RPMI7951 (cell line): ENCODE data around the gene CABLES2. TPM values are rescaled to one million over a fixed set of nuclear protein-coding genes. Genes with fewer than 3 reads are reported as not detected.
A peak's percentile ranks its signal among the peaks of the same experiment; 100 is the strongest.

Experiments used
- DNase-seq: peaks from one replicate; pipeline ENCODE4 v3.0.0-alpha.2; 2012; ENCODE audit warnings: low read depth
- total RNA-seq: library from RNA; depleted of rRNA; stranded (reverse); fragments of >200 nt; shearing (Covaris generic); gene quantifications from 2 replicates; pipeline ENCODE4 v1.2.3, GENCODE V29; 2014

CABLES2 gene
- total RNA-seq, 1 experiment from 2014 or later, result 4.7 TPM

- DNase-seq, result peak; percentile 66
Measured at GRCh38 chr20:62405108-62405980, 1.7 kb downstream of the CABLES2 start.

GRCh38 chr20:62404761-62405107 lies 2.4 kb downstream of the CABLES2 start:
- DNase-seq, result no peak

DNA sequence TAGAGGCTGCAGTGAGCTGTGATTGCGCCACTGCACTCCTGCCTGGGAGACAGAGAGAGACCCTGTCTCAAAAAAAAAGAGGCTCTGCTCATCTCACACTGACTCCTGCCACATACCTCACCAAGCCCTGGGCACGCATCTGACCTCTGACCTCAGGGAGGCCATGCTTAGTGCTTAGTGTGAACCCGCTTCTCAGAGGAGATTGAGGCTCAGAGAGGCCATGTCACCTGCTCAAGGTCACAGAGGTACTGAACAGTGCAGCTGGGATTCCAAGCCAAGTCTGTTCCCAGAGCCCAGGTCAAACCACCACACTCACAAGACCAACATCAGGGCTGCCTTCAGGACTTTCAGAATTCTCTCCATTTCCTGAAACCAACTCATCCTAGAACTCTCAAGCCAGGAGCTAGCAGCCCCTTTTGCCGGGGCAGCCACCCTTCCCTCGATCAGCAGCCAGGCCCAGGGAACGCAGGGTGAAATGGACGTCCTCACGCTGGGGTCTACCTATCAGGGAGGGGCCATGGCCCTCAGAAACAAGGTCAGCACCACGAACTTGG lies 2.9 kb downstream of the CABLES2 start:
- no peak for DNase-seq

DNA sequence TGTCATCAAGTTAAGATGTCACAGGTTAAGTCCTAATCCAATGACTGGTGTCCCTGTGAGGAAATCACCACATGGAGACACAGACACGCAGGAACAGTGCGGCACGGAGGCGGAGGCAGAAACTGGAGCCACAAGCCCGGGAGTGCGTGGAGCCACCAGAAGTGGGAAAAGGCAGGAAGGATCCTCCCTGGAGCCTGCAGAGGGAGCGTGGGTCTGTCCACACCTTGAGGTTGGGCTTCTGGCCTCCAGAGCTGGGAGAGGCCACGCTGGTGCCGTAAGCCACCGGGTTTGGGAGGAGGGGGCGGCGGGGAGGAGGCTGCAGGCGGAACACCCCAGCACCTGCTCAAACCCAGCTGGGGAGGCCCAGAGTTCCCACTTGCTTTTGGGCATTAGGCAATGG lies 3.8 kb downstream of the CABLES2 start:
- no peak for DNase-seq

- DNase-seq, result no peak
Measured at GRCh38 chr20:62402456-62403150, 4.5 kb downstream of the CABLES2 start.

DNA sequence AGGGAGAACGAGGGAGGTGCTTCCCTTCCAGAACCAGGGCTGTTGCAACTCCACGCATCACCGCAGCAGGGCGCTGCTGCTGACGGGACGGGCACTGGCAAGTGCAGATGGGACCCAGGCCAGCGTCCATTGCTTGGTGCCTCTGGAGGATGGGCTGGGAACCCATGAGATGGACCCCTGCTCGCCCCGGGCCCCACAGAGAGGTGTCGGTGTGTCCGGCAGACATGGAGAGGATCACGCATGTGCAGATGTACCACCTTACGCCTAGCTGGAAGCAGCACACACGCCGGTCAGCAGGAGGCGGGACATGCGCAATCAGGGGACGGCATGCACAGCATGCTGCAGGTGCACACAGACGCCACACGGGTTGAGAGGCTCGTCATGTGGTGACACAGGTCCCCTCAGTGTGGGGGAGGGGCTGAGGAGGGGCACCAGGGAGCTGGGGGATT lies 5.7 kb downstream of the CABLES2 start:
- DNase-seq, result no peak

DNA sequence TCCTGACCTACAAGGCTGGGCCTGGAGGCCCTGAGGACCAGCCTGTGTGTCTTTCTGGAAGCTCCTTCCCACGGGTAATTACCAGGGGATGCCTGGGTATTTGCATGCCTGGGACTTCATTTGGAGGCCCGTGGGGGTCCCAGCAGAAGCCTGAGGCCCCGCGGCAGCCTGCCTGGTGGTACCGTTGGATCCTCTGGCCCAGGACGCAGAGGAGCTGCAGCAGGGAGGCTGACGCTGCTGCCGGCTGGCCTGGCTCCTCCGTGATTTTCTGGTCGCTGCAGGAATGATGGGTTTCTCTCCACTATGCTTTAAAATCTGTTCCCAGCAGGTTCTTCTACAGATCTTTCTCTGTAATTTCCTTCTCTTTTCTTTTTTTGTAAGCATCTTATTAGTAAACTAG lies 6.5 kb downstream of the CABLES2 start:
- no peak for DNase-seq

GRCh38 chr20:62400021-62400420 lies 7.1 kb downstream of the CABLES2 start:
- no peak for DNase-seq

DNA sequence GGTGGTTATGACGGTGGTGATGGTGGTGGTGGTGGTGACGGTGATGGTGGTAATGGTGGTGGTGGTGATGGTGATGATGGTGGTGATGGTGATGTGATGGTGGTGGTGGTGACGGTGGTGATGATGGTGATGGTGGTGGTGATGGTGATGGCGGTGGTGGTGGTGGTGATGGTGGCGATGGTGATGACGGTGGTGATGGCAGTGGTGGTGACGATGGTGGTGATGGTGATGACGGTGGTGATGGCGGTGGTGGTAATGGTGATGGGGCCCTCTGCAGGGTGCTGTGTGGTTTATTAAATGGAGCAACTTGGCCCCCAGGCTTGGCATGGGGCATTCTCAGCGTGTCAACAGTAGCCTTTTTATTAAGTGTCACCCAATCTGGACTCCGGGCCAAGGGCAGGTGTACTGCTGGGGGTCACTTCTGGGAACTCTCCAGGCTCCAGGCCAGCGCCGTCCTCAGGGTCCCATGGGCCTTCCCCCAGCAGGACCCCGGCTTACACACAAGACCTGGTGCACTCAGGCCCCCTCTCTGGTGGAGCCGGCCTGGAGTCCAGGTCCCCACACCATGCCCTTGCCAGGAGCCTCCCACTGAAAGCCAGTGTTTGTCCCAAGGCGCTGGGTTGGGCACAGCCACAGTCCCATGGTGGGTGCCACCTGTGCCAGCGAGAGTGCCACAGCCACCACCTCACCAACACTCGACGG lies 8.8 kb downstream of the CABLES2 start:
- no peak for DNase-seq

- DNase-seq, result no peak
Measured at GRCh38 chr20:62396367-62397239, 10.5 kb downstream of the CABLES2 start.

DNA sequence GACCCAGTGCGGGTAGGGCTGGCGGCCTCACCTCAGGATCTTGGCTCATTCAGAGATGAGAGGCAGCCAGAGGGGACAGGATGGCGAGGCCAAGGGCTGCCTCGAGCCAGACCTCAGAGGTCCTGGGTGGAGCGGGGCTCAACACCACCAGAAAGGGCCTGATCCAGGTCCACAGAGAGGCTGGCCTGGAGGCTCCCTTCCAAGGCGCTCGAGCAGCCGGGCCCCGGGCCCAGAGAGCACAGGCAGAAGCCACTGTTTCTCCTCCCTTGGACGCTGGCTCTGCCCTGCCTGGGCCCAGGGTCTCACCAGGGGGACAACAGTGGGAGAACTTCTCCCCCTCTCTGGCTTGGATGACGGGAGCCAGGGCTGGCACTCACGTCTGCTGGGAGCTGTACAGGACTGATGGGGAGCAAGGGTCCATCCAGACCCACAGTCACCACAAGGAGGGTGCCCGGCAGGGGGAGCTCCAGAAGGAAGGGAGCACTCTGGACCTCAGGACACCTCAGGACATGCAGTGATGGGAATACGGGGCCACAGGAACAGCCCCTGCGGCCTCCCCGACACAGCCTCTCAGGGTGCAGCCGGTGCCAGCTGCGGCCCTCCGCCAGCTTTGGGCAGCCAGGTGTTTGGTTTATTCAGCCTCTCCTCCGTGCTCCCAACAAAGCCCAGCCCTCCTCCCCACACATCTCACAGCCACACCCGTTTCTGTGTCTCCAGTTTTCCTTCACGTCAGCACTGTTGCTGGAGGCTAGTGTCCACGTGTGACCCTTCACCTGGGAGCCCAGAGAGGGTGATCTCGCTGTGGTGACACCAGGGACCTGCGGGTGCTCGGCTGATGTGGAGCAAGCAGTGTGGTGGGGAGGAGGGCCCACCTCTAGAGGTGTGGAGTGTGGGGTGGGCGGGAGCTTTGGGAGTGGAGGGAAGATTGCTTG lies 11.5 kb downstream of the CABLES2 start:
- no peak for DNase-seq

DNA sequence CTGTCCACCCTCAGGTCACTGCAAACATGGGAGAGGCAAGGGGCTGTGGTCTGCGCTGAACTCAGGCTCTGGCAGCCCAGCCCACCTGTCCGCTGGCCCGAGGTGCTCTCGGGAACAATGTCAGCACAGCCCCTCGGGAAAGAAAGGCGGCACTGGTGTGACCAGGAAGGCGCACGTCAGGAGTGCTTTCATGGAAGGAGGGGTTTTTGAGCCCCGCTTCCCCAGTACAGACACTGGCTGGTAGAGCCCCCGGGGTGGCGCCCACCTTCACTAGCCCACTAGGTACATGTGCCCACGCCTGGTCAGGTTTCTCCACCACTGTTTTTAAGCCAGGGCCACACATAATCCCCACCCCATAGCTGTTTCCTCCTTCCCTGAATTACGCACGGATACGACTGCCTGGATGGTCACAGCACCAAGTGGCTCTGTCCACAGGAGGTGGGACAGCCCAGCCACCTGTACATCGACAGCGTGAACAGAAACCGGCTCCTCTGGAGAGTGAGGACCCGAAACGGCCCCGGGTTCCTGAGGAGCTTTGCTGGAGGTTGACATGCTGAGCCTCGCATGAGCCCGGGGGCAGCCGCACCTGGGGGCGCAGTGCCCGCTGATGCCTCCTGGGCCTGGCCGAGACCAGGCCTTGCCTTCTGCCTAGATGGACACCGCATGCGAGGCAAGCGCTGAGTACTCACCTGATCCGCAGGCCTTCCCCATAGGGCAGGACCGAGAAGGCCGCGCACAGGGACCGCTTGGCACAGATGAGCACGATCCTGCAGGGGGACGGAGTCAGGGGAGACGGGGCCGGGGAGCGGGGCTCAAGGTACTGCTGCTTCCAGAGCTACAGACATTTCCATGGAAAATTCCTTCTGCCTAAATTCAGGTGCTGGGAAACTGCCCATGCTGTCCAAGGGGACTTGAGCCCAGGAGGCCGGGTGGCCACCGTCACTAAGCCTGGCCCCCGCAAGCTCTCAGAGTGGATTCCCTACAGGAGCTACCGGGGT lies 12.5 kb downstream of the CABLES2 start:
- no peak for DNase-seq

- DNase-seq, result no peak
Measured at GRCh38 chr20:62393830-62394229, 13.3 kb downstream of the CABLES2 start.

- no peak for DNase-seq
Measured at GRCh38 chr20:62393335-62393665, 13.8 kb downstream of the CABLES2 start.

DNA sequence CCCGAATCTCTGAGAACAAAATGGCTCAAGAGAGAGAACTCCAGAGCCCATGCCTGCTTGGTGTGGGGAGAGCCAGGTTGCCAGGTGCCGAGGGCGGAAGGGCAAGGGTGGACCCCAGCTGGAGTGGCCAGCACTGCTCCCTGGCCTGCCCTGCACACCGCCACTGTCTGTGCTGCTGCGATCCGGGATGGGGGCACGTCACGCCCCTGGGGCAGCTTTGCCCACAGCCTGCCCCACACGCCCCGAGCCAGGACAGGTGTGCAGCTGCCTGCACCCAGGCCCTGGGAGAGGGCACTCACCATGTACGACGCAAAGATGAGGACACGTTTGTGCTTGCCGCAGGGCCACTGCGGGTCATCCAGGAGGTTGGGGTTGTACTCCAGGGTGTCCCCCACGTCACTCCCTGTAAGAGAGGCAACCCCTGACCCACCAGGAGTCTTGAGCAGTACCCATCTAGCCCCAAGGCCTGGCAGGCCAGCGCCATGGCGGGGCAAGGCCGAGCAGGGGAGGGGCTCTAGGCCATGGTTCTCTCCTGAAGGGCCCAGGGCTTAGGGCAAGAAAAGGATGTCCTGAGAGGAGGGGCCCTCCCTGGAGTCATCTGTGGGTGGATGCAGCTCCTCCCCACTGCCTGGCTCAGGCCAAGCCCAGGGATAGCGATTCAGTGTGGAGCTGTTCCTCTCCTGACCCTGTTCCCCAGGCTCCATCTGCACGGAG lies 14.3 kb downstream of the CABLES2 start:
- no peak for DNase-seq

- no peak for DNase-seq
Measured at GRCh38 chr20:62392077-62392418, 15.0 kb downstream of the CABLES2 start.

- DNase-seq, result no peak
Measured at GRCh38 chr20:62391165-62392076, 15.7 kb downstream of the CABLES2 start.
